HT-29 (cell line): Measurements from ENCODE around the gene FAM114A1. TPM values are rescaled to one million over a fixed set of nuclear protein-coding genes. Genes with fewer than 3 reads are reported as not detected.
"Not testable (repeated sequence)": the region's sequence is repeated elsewhere in the genome, so short reads cannot be mapped to it uniquely, and the experiment has no call there.

ENCODE experiments used
- DNase-seq: peaks from one replicate; pipeline ENCODE4 v3.0.0-alpha.2; 2015; ENCODE audit warnings: low spot score
- total RNA-seq: library from RNA; depleted of rRNA; stranded (reverse); fragments of >200 nt; shearing (Covaris generic); gene quantifications from 2 replicates; pipeline ENCODE4 v1.2.3, GENCODE V29; 2014

The FAM114A1 gene
- total RNA-seq, 1 experiment from 2014 or later, result 6.2 TPM

DNA sequence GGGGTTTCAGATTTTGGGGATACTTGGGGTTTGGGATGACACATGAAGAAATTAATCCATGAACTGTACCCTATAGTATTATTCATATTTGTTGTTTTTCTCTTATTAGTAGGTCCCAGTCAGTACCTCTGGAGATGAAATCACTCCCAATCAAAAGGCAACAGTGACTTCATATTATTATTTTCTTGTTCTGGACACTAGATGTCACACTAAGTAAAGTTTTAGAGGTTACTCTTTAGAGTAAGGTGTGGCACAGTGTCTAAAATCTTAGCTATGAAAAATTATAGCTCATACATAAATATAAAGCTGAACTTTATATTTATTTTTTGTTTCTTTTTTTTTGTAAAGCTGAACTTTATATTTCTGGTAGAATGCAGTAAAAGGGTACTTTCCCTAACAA lies 35.1 kb downstream of the FAM114A1 start:
- peak; percentile 48 for DNase-seq

- DNase-seq, result peak; percentile 27
Observed at GRCh38 chr4:38904090-38904666, 36.6 kb downstream of the FAM114A1 start.

GRCh38 chr4:38904682-38905081 lies 37.1 kb downstream of the FAM114A1 start:
- DNase-seq, result no peak

DNA sequence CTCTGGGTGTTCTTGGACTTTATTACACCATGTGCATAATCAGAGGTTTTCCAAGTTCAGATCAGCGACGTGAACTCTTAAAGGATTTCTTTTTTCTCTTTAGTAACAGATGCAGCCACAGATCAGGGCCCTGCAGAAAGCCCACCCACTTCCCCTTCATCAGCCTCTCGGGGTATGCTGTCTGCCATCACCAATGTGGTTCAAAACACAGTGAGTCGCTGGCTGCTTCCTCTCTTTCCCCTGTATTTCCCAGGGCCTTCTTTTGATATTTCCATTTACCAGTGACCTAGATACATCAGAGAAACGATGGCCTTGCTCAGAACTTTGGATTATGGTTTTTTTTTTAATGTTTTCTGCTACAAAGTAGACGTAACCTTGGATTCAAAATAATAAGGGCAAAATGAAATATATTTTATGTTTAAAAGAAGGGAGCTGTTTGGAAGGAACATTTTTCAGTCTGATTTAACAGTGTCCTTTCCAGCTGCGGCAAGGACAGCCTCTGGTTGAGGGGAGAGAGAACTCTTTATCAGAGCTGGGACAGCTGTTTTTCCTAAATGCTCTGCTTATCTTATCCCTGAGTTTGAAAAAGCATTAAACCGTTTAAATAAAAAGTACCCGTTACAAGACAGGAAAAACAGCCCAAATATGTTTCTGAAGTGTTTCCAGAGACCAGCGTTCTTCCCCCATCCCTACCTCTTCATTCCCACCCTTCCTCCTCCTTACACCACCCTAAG lies 38.2 kb downstream of the FAM114A1 start:
- no peak for DNase-seq

- DNase-seq, result no peak
Observed at GRCh38 chr4:38907696-38908270, 40.2 kb downstream of the FAM114A1 start.

- DNase-seq, result no peak
Observed at GRCh38 chr4:38909015-38909414, 41.4 kb downstream of the FAM114A1 start.

GRCh38 chr4:38911257-38911656 lies 43.7 kb downstream of the FAM114A1 start:
- no peak for DNase-seq

DNA sequence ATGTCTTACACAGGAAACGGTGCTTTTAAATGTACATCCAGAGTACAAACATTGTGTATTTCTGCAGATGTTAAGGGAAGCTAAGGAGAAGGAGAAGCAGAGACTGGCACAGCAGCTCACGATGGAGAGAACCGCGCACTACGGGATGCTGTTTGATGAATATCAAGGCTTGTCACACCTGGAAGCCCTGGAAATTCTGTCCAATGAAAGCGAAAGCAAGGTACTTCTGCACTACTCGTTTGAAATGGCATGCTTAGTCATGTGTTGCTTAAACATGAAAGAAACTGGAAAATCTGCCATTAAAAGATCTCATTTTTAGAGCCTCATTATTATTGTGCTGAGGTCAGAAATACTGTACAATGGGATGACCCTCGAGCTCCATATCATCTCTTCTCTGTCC lies 47.2 kb downstream of the FAM114A1 start:
- no peak for DNase-seq

GRCh38 chr4:38916267-38916666 lies 48.7 kb downstream of the FAM114A1 start:
- not testable (repeated sequence) for DNase-seq

- no peak for DNase-seq
Observed at GRCh38 chr4:38917481-38918025, 49.9 kb downstream of the FAM114A1 start.

GRCh38 chr4:38919494-38919893 lies 51.9 kb downstream of the FAM114A1 start:
- DNase-seq, result no peak

DNA sequence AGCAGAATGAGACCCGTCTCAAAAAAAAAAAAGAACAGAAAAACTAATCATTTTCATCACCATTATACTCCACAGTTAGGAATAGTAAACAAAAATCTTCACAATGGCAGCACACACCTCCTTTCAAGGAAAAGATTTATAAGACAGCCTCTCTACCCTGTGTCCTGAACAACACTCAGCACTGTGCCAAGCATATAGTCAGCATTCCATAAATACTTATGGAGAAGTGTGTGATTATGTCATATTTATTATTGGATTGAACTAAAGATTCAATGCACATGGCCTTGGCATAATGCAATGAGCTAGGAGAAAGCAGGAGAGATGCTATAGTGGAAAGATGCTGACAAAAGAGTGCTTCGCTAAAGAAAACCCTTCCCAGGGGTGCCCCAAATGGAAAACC lies 52.6 kb downstream of the FAM114A1 start:
- DNase-seq, result no peak

DNA sequence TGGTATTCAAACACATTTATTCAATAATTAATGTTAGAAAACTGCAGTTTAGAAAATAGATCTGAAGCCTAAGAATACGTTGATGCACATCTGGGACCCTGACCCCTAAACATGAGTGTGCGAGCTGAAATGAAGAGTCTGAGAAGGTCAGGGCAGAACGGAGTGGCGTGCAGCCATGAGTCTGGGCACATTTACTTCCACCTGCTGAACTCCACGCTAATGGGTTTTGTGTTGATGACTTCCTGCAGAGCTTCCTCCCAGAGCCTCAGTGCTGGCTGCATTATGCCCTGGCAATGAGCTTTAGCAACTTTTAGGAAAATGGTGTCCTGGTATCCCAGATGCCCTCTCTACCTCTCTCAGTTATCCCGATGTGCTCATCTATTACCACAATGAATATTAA lies 53.1 kb downstream of the FAM114A1 start:
- DNase-seq, result no peak

GRCh38 chr4:38921151-38921550 lies 53.5 kb downstream of the FAM114A1 start:
- DNase-seq, result no peak

DNA sequence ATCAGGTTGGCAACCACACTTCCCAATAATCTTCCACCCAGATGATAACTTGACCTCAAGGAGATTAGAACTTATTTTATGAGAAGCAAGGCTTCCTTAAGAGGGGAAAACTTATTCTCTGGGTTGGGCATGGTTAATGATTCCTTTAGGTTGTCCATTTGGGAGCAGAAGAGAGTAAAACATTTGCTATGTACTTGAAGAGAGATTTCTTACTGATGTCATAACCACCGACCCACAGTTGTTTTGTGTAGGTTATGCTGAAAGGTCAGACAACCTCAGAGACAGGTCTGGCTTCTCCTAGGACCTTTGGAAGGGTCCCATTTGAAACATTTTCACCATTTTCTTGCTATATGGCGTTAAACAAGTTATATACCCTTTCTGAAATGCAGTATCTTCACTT lies 56.1 kb downstream of the FAM114A1 start:
- no peak for DNase-seq

GRCh38 chr4:38924353-38924752 lies 56.7 kb downstream of the FAM114A1 start:
- DNase-seq, result no peak

DNA sequence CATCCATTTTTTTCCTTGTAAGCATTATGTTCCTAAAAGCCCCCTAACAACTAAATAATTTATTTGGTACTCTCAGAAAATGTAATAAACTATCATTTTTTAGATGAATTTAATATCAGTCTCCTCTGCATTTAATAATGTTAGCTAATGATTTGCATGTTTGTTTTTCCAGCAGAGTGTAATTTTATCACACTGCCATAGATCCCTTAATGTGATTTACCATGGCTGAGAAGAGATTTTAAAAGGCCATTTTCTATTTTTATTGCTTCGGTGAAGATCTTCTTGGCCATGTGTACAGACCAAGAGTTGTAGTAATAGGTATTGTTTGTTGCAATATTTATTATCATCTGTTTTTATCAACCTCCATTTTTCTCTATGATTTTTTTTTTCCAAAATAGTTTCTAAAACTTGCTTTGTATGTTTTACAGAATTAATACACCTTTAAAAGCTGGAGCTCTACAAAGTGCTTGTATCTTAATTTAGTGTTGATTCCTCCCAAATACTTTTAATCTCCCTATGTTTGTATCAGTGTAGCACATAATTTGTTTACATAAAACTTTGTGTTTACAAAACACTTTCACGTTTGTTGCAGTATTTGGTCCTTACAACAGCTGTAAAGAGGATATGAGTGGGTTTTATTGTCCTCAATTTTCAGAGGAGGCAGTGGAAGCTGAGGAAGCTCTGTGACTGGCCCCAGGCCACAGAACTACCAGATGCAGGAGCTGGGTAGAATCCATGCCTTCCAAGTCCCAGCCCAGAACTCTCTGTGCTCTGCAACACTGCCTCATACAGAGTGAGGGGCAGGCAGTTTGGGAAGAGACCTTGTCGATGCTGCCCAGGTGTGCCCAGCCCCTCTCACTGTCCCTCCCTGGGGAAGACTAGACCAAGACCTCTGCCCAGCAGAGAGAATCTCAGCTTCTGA lies 58.1 kb downstream of the FAM114A1 start:
- DNase-seq, result no peak

DNA sequence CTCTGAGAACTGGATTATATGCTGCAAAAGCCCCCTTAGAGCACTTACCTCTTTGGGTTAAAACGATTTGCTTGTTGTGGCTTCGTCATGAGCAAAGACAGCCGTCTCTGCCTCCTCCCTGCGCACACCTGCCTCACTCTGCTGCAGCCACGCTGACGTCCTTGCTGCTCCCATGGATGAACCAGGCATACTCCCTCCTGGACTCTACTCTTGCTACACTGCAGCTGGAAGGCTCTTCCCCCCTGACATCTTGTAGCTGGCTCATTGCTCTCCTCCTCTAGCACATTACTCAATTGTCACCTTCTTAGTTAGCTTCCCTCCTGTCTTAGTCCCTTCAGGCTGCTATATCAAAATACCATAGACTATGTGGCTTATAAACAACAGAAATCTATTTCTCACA lies 59.3 kb downstream of the FAM114A1 start:
- no peak for DNase-seq

DNA sequence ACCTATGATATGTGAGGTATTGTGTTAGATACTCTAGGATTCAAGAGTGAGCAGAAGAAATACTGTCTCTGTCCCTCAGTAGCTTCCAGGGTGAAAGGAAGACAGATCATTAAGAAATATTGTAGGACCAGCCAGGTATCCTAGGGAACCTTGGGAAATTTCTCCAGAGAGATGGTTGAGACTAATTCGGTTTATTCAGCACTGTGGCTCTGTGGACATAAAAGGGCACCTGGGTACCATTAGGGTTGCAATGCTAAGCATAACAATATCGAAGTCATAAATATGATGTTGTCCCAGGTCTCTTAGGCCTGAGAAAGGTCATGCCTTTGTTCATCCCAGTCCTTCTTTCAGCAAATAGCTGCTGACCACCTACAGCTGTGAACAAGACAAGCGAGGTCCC lies 61.0 kb downstream of the FAM114A1 start:
- no peak for DNase-seq

- DNase-seq, result no peak
Observed at GRCh38 chr4:38928974-38929373, 61.4 kb downstream of the FAM114A1 start.

DNA sequence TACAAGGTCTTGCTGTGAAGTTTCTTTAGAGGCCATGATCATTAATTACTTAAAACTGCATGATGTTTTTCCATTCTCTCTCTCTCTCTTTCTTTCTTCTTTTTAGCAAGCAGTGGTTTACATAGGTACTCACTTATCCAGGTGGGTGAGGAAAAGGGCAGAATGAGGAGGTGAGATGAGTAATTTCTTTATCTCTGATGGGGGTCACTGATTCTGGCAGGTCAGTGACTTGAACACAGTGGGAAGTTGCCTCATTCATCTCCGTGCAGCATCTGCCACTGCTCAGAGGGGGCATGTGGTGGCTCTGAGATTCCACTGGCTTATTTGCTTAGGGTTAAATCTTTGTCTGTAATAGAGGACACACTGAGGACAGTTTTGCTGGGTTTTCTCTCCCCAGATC lies 62.6 kb downstream of the FAM114A1 start:
- no peak for DNase-seq

GRCh38 chr4:38930707-38931106 lies 63.1 kb downstream of the FAM114A1 start:
- no peak for DNase-seq
